GM12878 (cell line): ENCODE results near the gene PNPLA5. TPM values are rescaled to one million over a fixed set of nuclear protein-coding genes. Genes with fewer than 3 reads are reported as not detected.

Source experiments
- ATAC-seq: fragments of 200-7000 bp; cut with Tn5 transposase; 3 replicates; pipeline ENCODE4 v1.9.1; 2020; ENCODE audit warnings: mild to moderate bottlenecking, moderate library complexity
- BruUV-seq: library from RNA; stranded (reverse); fragments of 400-500 nt; replicated peaks from 2 replicates; lab custom pipeline; 2021; lab: Mats Ljungman, UMichigan
- CTCF ChIA-PET: fragments of 300-600 bp; sonication (Branson Sonifier 250); formaldehyde crosslinking; extraction: SDS; loops from one replicate; lab custom pipeline; 2021; ENCODE audit warnings: inconsistent platforms; lab: Yijun Ruan, JAX
- POLR2A ChIA-PET: fragments of 350-600 bp; formaldehyde crosslinking; extraction: SDS; loops from one replicate; lab custom pipeline; 2021; ENCODE audit warnings: inconsistent platforms; lab: Charles Lee
- RAD21 ChIA-PET: fragments of 300-600 bp; sonication (Branson Sonifier 250); formaldehyde crosslinking; loops from one replicate; lab custom pipeline; 2023; ENCODE audit warnings: antibody characterized with exemption; ENCODE audit not compliant: unreplicated experiment; lab: Charles Lee
- SMC1A ChIA-PET: fragments of 300-600 bp; sonication (Branson Sonifier 250); formaldehyde crosslinking; loops from one replicate; lab custom pipeline; 2023; ENCODE audit not compliant: unreplicated experiment, uncharacterized antibody; lab: Charles Lee
- DNase-seq: peaks from one replicate; pipeline ENCODE4 v3.0.0-alpha.2; 2011; ENCODE audit warnings: low read depth, low spot score
- FAIRE-seq: peaks from 3 replicates; lab custom pipeline; 2011; peaks lifted over from hg19 to GRCh38; lab: Jason Lieb, UNC
- H2AFZ ChIP-seq: 2 replicates; pipeline ENCODE4 v1.6.0; 2011; ENCODE audit warnings: low read depth, low read length, control low read depth; ENCODE audit not compliant: control insufficient read depth
- H3K27ac ChIP-seq: 2 replicates; pipeline ENCODE4 v1.5.1; 2011; ENCODE audit warnings: control low read depth; ENCODE audit not compliant: control insufficient read depth, insufficient read depth
- H3K27me3 ChIP-seq, 2 experiments: replicated peaks in 1 of 2; 2 replicates each; pipeline versions ENCODE4 v1.6.0 to v1.6.1; 2011; ENCODE audit warnings: low read length in 1 of 2; ENCODE audit not compliant: control insufficient read depth in 2 of 2, insufficient read depth in 2 of 2
- H3K36me3 ChIP-seq, 2 experiments: 2 replicates each; pipeline ENCODE4 v1.5.1; 2011; ENCODE audit warnings: low read length in 1 of 2; ENCODE audit not compliant: control insufficient read depth in 2 of 2, insufficient read depth in 2 of 2
- H3K4me1 ChIP-seq: 2 replicates; pipeline ENCODE4 v1.6.1; 2011; ENCODE audit warnings: mild to moderate bottlenecking, low read length, moderate library complexity, mixed read lengths; ENCODE audit not compliant: control insufficient read depth, insufficient read depth
- H3K4me2 ChIP-seq: 2 replicates; pipeline ENCODE4 v1.6.0; 2011; ENCODE audit warnings: control low read depth; ENCODE audit not compliant: control insufficient read depth, insufficient read depth
- H3K4me3 ChIP-seq: fragments of 200-600 bp; sonication (generic); 2 replicates; pipeline ENCODE4 v1.5.1; 2016
- H3K79me2 ChIP-seq: 2 replicates; pipeline ENCODE4 v1.6.0; 2011; ENCODE audit warnings: low read length; ENCODE audit not compliant: control insufficient read depth, insufficient read depth
- H3K9ac ChIP-seq: 2 replicates; pipeline ENCODE4 v1.8.0; 2011; ENCODE audit warnings: low read length, control low read depth, mixed read lengths; ENCODE audit not compliant: control insufficient read depth, insufficient read depth
- H3K9me3 ChIP-seq: replicated peaks from 3 replicates; pipeline ENCODE4 v1.5.1; 2011; ENCODE audit warnings: mild to moderate bottlenecking, low read length; ENCODE audit not compliant: control insufficient read depth, insufficient read depth
- H4K20me1 ChIP-seq: 2 replicates; pipeline ENCODE4 v1.6.0; 2011; ENCODE audit not compliant: control insufficient read depth, insufficient read depth
- CHD1 ChIP-seq: IDR thresholded peaks from 2 replicates; pipeline ENCODE4 v1.6.1; 2012; ENCODE audit warnings: low read depth, low read length, improper control_type of control experiment
- CREM ChIP-seq: IDR thresholded peaks from 2 replicates; pipeline ENCODE4 v1.6.1; 2014; ENCODE audit warnings: antibody characterized with exemption, low read depth
- EZH2 ChIP-seq: IDR thresholded peaks from 2 replicates; pipeline ENCODE4 v1.6.1; 2012; ENCODE audit warnings: low read depth, mild to moderate bottlenecking, control low read depth, inconsistent platforms, low read length, borderline replicate concordance; ENCODE audit not compliant: control insufficient read depth
- GABPA ChIP-seq: IDR thresholded peaks from 2 replicates; pipeline ENCODE4 v1.6.1; 2014; ENCODE audit warnings: antibody characterized with exemption, low read depth, mild to moderate bottlenecking, inconsistent platforms
- HDAC6 ChIP-seq: fragments of 200-600 bp; sonication (generic); IDR thresholded peaks from one replicate; pipeline ENCODE4 v1.8.0; 2017; ENCODE audit warnings: antibody characterized with exemption; ENCODE audit not compliant: unreplicated experiment
- MTA3 ChIP-seq: IDR thresholded peaks from 2 replicates; pipeline ENCODE4 v1.6.1; 2012; ENCODE audit warnings: low read length, inconsistent platforms, borderline replicate concordance
- MYC ChIP-seq: IDR thresholded peaks from 2 replicates; pipeline ENCODE4 v1.6.1; 2011; ENCODE audit warnings: mild to moderate bottlenecking, low read length, moderate library complexity, inconsistent platforms; ENCODE audit not compliant: insufficient read depth, insufficient replicate concordance, insufficient read length, severe bottlenecking
- NR2F1 ChIP-seq: fragments of 450-650 bp; conservative IDR thresholded peaks from 2 replicates; pipeline ENCODE4 v1.6.1; 2017; ENCODE audit warnings: mild to moderate bottlenecking
- TBL1XR1 ChIP-seq: IDR thresholded peaks from 2 replicates; pipeline ENCODE4 v1.6.1; 2012; ENCODE audit warnings: low read depth, low read length, improper control_type of control experiment
- WGBS: methylation state at CpG from one replicate; pipeline ENCODE4 v1.1.6; 2016; ENCODE audit warnings: low lambda C conversion rate; ENCODE audit not compliant: insufficient replicate concordance, insufficient coverage; ENCODE audit errors: missing lambda C conversion rate; 5-methylcytosine and 5-hydroxymethylcytosine counted together
- in situ Hi-C: fragments of 300-500 bp; cut with MboI; formaldehyde crosslinking; loops from 9 replicates; pipeline ENCODE4 v1.14.3; 2018; ENCODE audit warnings: mixed read lengths
- intact Hi-C: fragments of 100-400 bp; cut with micrococcal nuclease; formaldehyde crosslinking; loops from one replicate; pipeline ENCODE4 v1.14.2; 2022; ENCODE audit not compliant: unreplicated experiment
- polyA plus RNA-seq, 11 experiments: library from polyadenylated mRNA; depleted of rRNA in 4 of 11; unstranded in 6 of 11; stranded (reverse) in 5 of 11; fragments of >200 nt; fragmentation: Nextera tagmentation in 4 of 11; fragmentation: Illumina TruSeq in 1 of 11; extraction: Ambion mirVana in 4 of 11; extraction: Trizol in 1 of 11; gene quantifications; 1 replicate in 1 of 11; 2 replicates in 10 of 11; pipeline versions ENCODE4 v1.2.1 to v1.2.3, GENCODE V29; 2011 to 2016; ENCODE audit warnings: inconsistent platforms in 2 of 11, missing spikeins in 2 of 11, low read depth in 1 of 11
- total RNA-seq, 4 experiments: library from RNA; depleted of rRNA in 3 of 4; stranded (reverse); fragments of >200 nt in 3 of 4; fragmentation: Illumina TruSeq in 1 of 4; extraction: Trizol in 1 of 4; gene quantifications; 2 replicates each; pipeline versions ENCODE4 v1.2.1 to v1.2.3, GENCODE V29; 2013 to 2021
- TF ChIP-seq, protein P1 (sequence below): fragments of 450-650 bp; formaldehyde crosslinking; IDR thresholded peaks from 2 replicates; pipeline ENCODE4 v1.4.0; 2020; ENCODE audit warnings: mild to moderate bottlenecking, moderate library complexity
- TF ChIP-seq, protein P2 (sequence below): fragments of 450-650 bp; IDR thresholded peaks from 2 replicates; pipeline ENCODE4 v1.6.1; 2017; ENCODE audit warnings: mild to moderate bottlenecking
- TF ChIP-seq, protein P3 (sequence below): fragments of 150-350 bp; IDR thresholded peaks from 2 replicates; pipeline ENCODE4 v1.6.1; 2016; ENCODE audit warnings: low read depth, low read length

Gene PNPLA5
- total and polyA plus RNA-seq, 10 of the 15 experiments (the other 5 are each of a cell fraction or from before 2014, with no cell fraction given) = not detected

DNA sequence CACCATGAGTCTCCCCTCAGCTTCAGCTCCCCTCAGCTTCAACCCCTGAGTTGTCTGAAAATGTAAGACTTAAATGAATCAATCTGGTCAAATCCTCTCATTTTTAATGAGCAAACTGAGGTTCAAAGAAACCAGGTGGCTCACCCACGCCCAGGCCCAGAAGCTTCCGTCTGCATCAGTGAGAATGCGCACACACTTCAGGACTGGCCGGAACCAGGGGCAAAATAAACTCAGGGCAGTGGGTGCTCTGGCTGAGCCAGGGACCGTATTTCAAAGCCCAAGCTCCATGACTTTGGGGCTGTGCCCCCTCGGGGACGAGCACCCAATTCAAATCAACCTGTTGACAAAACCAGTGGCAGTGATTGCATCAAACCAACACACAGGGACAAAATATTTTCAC lies 32.6 kb downstream of the PNPLA5 start (continued):
- TF ChIP-seq, protein P1, sequence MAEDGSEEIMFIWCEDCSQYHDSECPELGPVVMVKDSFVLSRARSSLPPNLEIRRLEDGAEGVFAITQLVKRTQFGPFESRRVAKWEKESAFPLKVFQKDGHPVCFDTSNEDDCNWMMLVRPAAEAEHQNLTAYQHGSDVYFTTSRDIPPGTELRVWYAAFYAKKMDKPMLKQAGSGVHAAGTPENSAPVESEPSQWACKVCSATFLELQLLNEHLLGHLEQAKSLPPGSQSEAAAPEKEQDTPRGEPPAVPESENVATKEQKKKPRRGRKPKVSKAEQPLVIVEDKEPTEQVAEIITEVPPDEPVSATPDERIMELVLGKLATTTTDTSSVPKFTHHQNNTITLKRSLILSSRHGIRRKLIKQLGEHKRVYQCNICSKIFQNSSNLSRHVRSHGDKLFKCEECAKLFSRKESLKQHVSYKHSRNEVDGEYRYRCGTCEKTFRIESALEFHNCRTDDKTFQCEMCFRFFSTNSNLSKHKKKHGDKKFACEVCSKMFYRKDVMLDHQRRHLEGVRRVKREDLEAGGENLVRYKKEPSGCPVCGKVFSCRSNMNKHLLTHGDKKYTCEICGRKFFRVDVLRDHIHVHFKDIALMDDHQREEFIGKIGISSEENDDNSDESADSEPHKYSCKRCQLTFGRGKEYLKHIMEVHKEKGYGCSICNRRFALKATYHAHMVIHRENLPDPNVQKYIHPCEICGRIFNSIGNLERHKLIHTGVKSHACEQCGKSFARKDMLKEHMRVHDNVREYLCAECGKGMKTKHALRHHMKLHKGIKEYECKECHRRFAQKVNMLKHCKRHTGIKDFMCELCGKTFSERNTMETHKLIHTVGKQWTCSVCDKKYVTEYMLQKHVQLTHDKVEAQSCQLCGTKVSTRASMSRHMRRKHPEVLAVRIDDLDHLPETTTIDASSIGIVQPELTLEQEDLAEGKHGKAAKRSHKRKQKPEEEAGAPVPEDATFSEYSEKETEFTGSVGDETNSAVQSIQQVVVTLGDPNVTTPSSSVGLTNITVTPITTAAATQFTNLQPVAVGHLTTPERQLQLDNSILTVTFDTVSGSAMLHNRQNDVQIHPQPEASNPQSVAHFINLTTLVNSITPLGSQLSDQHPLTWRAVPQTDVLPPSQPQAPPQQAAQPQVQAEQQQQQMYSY = no peak
- TF ChIP-seq MTA3 (no peak), CREM (no peak)

DNA sequence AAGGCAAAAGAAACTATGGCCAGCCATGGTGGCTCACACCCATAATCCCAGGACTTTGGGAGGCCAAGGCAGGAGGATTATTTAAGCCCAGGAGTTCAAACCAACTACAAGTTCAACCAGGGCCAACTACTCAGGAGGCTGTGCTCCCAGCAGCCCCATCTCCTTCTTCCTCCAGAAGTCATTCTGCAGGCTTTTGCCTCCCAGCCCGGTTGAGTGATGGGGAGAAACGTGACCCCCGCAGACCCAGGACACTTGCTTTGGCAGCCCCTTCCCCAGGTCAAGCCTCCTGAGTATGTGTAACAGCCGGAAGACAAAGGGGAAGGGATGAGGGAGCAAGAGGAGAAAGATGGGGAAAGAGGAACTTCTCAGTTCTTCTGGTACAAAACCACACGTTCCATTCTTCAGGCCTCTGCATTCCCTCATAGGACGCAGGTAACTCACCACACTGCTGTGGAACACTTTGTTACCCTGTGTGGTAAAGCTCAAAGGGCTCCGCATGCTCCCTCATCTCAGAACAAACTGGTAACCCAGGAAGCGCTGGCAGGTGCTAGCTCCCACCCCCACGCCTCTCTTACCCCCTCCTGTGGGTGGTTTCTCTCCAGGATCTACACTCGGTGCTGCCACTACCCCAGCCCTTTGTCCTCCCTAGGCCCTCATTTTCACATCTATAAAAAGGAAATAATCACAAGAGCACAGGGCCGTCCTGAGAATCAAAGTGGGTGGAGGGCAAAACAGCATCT lies 33.5 kb downstream of the PNPLA5 start:
- Histone ChIP-seq H2AFZ (no peak overlapping the region), H3K27ac (no peak overlapping the region), H3K36me3 (no peaks in the 10 kb centered on the region), H3K9me3 (no peaks in the 10 kb centered on the region), H3K9ac (no peak overlapping the region), H3K79me2 (no peaks in the 10 kb centered on the region), H4K20me1 (no peaks in the 10 kb centered on the region), H3K27me3 (no peaks in the 10 kb centered on the region; a peak in 1 of 4 replicates), H3K4me1 (no peaks in the 10 kb centered on the region), H3K4me2 (no peak overlapping the region), H3K4me3 (no peak overlapping the region)
- WGBS = 1% methylated on average over 11 of the region's 11 CpGs
- ChIA-PET RAD21 (interaction anchor here (0.6 kb wide), 1 partner anchor 46 kb away, joined by 3 read pairs; the partner anchor contains the start of gene EFCAB6), CTCF (no interaction called here), SMC1A (no interaction called here), POLR2A (no interaction called here)
- DNase-seq = no peak
- no peak for ATAC-seq
- no TSS peak for BruUV-seq
- intact Hi-C loops = no loop called here
- in situ Hi-C loops = no loop called here
- FAIRE-seq = no peak
- TF ChIP-seq, protein P2, sequence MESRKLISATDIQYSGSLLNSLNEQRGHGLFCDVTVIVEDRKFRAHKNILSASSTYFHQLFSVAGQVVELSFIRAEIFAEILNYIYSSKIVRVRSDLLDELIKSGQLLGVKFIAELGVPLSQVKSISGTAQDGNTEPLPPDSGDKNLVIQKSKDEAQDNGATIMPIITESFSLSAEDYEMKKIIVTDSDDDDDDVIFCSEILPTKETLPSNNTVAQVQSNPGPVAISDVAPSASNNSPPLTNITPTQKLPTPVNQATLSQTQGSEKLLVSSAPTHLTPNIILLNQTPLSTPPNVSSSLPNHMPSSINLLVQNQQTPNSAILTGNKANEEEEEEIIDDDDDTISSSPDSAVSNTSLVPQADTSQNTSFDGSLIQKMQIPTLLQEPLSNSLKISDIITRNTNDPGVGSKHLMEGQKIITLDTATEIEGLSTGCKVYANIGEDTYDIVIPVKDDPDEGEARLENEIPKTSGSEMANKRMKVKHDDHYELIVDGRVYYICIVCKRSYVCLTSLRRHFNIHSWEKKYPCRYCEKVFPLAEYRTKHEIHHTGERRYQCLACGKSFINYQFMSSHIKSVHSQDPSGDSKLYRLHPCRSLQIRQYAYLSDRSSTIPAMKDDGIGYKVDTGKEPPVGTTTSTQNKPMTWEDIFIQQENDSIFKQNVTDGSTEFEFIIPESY = no peak
- no peak for TF ChIP-seq MYC
- TF ChIP-seq TBL1XR1 = no peak
- TF ChIP-seq EZH2 = no peak
- no peak for TF ChIP-seq CHD1
- TF ChIP-seq, protein P3, sequence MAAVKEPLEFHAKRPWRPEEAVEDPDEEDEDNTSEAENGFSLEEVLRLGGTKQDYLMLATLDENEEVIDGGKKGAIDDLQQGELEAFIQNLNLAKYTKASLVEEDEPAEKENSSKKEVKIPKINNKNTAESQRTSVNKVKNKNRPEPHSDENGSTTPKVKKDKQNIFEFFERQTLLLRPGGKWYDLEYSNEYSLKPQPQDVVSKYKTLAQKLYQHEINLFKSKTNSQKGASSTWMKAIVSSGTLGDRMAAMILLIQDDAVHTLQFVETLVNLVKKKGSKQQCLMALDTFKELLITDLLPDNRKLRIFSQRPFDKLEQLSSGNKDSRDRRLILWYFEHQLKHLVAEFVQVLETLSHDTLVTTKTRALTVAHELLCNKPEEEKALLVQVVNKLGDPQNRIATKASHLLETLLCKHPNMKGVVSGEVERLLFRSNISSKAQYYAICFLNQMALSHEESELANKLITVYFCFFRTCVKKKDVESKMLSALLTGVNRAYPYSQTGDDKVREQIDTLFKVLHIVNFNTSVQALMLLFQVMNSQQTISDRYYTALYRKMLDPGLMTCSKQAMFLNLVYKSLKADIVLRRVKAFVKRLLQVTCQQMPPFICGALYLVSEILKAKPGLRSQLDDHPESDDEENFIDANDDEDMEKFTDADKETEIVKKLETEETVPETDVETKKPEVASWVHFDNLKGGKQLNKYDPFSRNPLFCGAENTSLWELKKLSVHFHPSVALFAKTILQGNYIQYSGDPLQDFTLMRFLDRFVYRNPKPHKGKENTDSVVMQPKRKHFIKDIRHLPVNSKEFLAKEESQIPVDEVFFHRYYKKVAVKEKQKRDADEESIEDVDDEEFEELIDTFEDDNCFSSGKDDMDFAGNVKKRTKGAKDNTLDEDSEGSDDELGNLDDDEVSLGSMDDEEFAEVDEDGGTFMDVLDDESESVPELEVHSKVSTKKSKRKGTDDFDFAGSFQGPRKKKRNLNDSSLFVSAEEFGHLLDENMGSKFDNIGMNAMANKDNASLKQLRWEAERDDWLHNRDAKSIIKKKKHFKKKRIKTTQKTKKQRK = no peak
- TF ChIP-seq GABPA = no peak
- TF ChIP-seq HDAC6 = no peak
- no peak for TF ChIP-seq NR2F1
